ENCODE data around the gene GLRX3. TPM values are rescaled to one million over a fixed set of nuclear protein-coding genes. Genes with fewer than 3 reads are reported as not detected.

GLRX3 gene
- total RNA-seq, 4 donors from 2014 or later: 28.4 to 38.2 (median 35.9) TPM

- Histone ChIP-seq H3K36me3 (peaks cover 0 to 81% (median 3%) of the 10 kb centered on the region in 3 donors), H3K4me1 (no peaks in the 10 kb centered on the region), H3K27me3 (no peaks in the 10 kb centered on the region), H3K4me3 (no peak overlapping the region), H3K9me3 (no peaks in the 10 kb centered on the region), H3K27ac (no peak overlapping the region)
- TF ChIP-seq POLR2A (IDR thresholded peaks at IDR 0.05) (no peak), EP300 (IDR thresholded peaks at IDR 0.05) (no peak), CTCF (IDR thresholded peaks at IDR 0.05) (no peak)
- no peak for DNase-seq (ENCODE audit: low spot score in 2 of 2)
- 84 to 87% methylated on average over 9 of the region's 9 CpGs for WGBS, 2 donors
Measured at GRCh38 chr10:130169136-130169859, 33.1 kb downstream of the GLRX3 start.

GRCh38 chr10:130171196-130171595 is 35.0 kb downstream of the GLRX3 start:
- Histone ChIP-seq H3K4me1 (no peaks in the 10 kb centered on the region), H3K27ac (no peak overlapping the region), H3K27me3 (no peaks in the 10 kb centered on the region), H3K9me3 (no peaks in the 10 kb centered on the region), H3K36me3 (peaks cover 0 to 91% (median 10%) of the 10 kb centered on the region in 3 donors), H3K4me3 (no peak overlapping the region)
- TF ChIP-seq POLR2A (IDR thresholded peaks at IDR 0.05): no peak
- TF ChIP-seq EP300 (IDR thresholded peaks at IDR 0.05): no peak
- TF ChIP-seq CTCF (IDR thresholded peaks at IDR 0.05): no peak
- 84 to 88% methylated on average over 3 of the region's 3 CpGs for WGBS, 2 donors
- no peak for DNase-seq (ENCODE audit: low spot score in 2 of 2)

- Histone ChIP-seq H3K9me3 (no peaks in the 10 kb centered on the region), H3K4me1 (no peaks in the 10 kb centered on the region), H3K36me3 (peaks cover 0 to 82% (median 10%) of the 10 kb centered on the region in 3 donors), H3K27ac (no peak overlapping the region), H3K27me3 (no peaks in the 10 kb centered on the region), H3K4me3 (no peak overlapping the region)
- WGBS, 2 donors: 29 to 49% methylated on average over 2 of the region's 2 CpGs
- TF ChIP-seq POLR2A (IDR thresholded peaks at IDR 0.05): no peak
- no peak for DNase-seq (ENCODE audit: low spot score in 2 of 2)
Measured at GRCh38 chr10:130174328-130174727, 38.1 kb downstream of the GLRX3 start.

GRCh38 chr10:130175074-130175473 is 38.9 kb downstream of the GLRX3 start:
- H3K4me3 ChIP-seq: no peak overlapping the region
- no peaks in the 10 kb centered on the region for H3K9me3 ChIP-seq
- H3K36me3 ChIP-seq: peaks cover 0 to 80% (median 10%) of the 10 kb centered on the region in 3 donors
- no peak overlapping the region for H3K27ac ChIP-seq
- no peak for DNase-seq (ENCODE audit: low spot score in 2 of 2)
- no peaks in the 10 kb centered on the region for H3K4me1 ChIP-seq
- WGBS, 2 donors: 87 to 91% methylated on average over 4 of the region's 4 CpGs
- no peak for TF ChIP-seq CTCF (IDR thresholded peaks at IDR 0.05)
- no peak for TF ChIP-seq POLR2A (IDR thresholded peaks at IDR 0.05)
- TF ChIP-seq EP300 (IDR thresholded peaks at IDR 0.05): no peak
- H3K27me3 ChIP-seq: no peaks in the 10 kb centered on the region

GRCh38 chr10:130177250-130177649 is 41.1 kb downstream of the GLRX3 start:
- WGBS, 2 donors: 83 to 86% methylated on average over 7 of the region's 7 CpGs
- H3K27ac ChIP-seq: no peak overlapping the region

More at GRCh38 chr10:130177250-130177649, 41.1 kb downstream of the GLRX3 start:
- no peak for TF ChIP-seq POLR2A (IDR thresholded peaks at IDR 0.05)
- no peak for TF ChIP-seq EP300 (IDR thresholded peaks at IDR 0.05)
- no peak for TF ChIP-seq CTCF (IDR thresholded peaks at IDR 0.05)
- Histone ChIP-seq H3K4me1 (no peaks in the 10 kb centered on the region), H3K9me3 (no peaks in the 10 kb centered on the region), H3K4me3 (no peak overlapping the region), H3K27me3 (no peaks in the 10 kb centered on the region), H3K36me3 (peaks cover 0 to 84% (median 8%) of the 10 kb centered on the region in 3 donors)
- DNase-seq (ENCODE audit: low spot score in 2 of 2): no peak

Measured in tibial nerve (tissue), 4 donors.